Karpas-422 (cell line): ENCODE data around the gene KIT. TPM values are rescaled to one million over a fixed set of nuclear protein-coding genes. Genes with fewer than 3 reads are reported as not detected.

Experiments used
- DNase-seq: peaks from one replicate; pipeline ENCODE4 v3.0.0-alpha.2; 2015
- H2AFZ ChIP-seq: fragments of 200-600 bp; sonication (generic); 2 replicates; pipeline ENCODE4 v1.6.1; 2014; ENCODE audit warnings: antibody characterized with exemption, low read length, mixed read lengths
- H3K27ac ChIP-seq: fragments of 200-600 bp; sonication (generic); 2 replicates; pipeline ENCODE4 v1.5.1; 2014; ENCODE audit warnings: mild to moderate bottlenecking, low read length, moderate library complexity
- H3K27me3 ChIP-seq: fragments of 200-600 bp; sonication (generic); 2 replicates; pipeline ENCODE4 v1.6.1; 2014; ENCODE audit warnings: low read length, mixed read lengths
- H3K36me3 ChIP-seq: fragments of 200-600 bp; sonication (generic); 2 replicates; pipeline ENCODE4 v1.6.1; 2014; ENCODE audit warnings: low read length, mixed read lengths; ENCODE audit not compliant: insufficient read depth
- H3K4me1 ChIP-seq: fragments of 200-600 bp; sonication (generic); 2 replicates; pipeline ENCODE4 v1.6.1; 2014; ENCODE audit warnings: mild to moderate bottlenecking, low read length, mixed read lengths
- H3K4me2 ChIP-seq: fragments of 200-600 bp; sonication (generic); 2 replicates; pipeline ENCODE4 v1.6.1; 2014; ENCODE audit warnings: low read length, low read depth, mild to moderate bottlenecking; ENCODE audit not compliant: poor library complexity, severe bottlenecking
- H3K4me3 ChIP-seq: fragments of 200-600 bp; sonication (generic); 2 replicates; pipeline ENCODE4 v1.5.1; 2014; ENCODE audit warnings: mild to moderate bottlenecking, antibody characterized with exemption, low read length, mixed read lengths
- H3K79me2 ChIP-seq: fragments of 200-600 bp; sonication (generic); 2 replicates; pipeline ENCODE4 v1.6.1; 2014; ENCODE audit warnings: mild to moderate bottlenecking, low read length, mixed read lengths
- H3K9ac ChIP-seq: fragments of 200-600 bp; sonication (generic); 2 replicates; pipeline ENCODE4 v1.6.0; 2014; ENCODE audit warnings: low read length
- H3K9me2 ChIP-seq: fragments of 200-600 bp; sonication (generic), shearing (Covaris generic); replicated peaks from 2 replicates; pipeline ENCODE4 v1.6.0; 2014; ENCODE audit warnings: mild to moderate bottlenecking, low read length, moderate library complexity; ENCODE audit not compliant: insufficient read depth
- H3K9me3 ChIP-seq: fragments of 300-700, 200-600 bp; sonication (generic); 2 replicates; pipeline ENCODE4 v1.6.1; 2014; ENCODE audit warnings: low read length, mixed read lengths
- H4K20me1 ChIP-seq: fragments of 200-600 bp; sonication (generic); 2 replicates; pipeline ENCODE4 v1.6.1; 2014; ENCODE audit warnings: mild to moderate bottlenecking, antibody characterized with exemption, low read length, low read depth; ENCODE audit not compliant: insufficient read depth
- total RNA-seq: library from RNA; depleted of rRNA; stranded (reverse); fragments of >200 nt; shearing (Covaris generic); gene quantifications from 2 replicates; pipeline ENCODE4 v1.2.3, GENCODE V29; 2014; ENCODE audit warnings: low replicate concordance

Gene KIT
- total RNA-seq, 1 experiment from 2014 or later: not detected

DNA sequence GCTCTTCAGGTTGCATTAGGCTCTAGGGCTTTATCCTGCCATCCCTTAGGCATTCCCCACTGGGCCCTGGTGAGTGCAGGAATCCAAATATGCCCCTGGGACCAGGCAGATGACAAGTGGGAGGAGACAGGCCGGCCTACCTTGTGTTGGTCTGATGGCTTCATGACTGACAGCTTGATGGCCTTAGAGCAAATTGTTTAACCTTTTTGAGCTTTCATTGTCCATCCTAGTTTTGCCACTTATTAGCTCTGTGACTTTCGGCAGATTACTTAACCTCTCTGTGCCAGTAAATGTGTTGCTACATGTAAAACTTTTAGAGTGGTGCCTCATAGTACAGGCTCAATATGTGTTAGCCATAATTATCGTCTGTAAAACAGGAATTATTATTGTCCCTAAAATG, 4.4 kb downstream of the KIT start:
- H3K4me1 ChIP-seq: no peaks in the 10 kb centered on the region
- no peaks in the 10 kb centered on the region for H3K9me3 ChIP-seq
- no peak overlapping the region for H3K4me3 ChIP-seq
- no peaks in the 10 kb centered on the region for H3K36me3 ChIP-seq
- H3K9me2 ChIP-seq: no peaks in the 10 kb centered on the region
- no peak overlapping the region for H3K27ac ChIP-seq
- H3K9ac ChIP-seq: no peak overlapping the region
- H3K27me3 ChIP-seq: no peaks in the 10 kb centered on the region
- H3K4me2 ChIP-seq: no peak overlapping the region
- H3K79me2 ChIP-seq: no peaks in the 10 kb centered on the region
- H2AFZ ChIP-seq: no peak overlapping the region
- DNase-seq: no peak
- H4K20me1 ChIP-seq: no peaks in the 10 kb centered on the region

DNA sequence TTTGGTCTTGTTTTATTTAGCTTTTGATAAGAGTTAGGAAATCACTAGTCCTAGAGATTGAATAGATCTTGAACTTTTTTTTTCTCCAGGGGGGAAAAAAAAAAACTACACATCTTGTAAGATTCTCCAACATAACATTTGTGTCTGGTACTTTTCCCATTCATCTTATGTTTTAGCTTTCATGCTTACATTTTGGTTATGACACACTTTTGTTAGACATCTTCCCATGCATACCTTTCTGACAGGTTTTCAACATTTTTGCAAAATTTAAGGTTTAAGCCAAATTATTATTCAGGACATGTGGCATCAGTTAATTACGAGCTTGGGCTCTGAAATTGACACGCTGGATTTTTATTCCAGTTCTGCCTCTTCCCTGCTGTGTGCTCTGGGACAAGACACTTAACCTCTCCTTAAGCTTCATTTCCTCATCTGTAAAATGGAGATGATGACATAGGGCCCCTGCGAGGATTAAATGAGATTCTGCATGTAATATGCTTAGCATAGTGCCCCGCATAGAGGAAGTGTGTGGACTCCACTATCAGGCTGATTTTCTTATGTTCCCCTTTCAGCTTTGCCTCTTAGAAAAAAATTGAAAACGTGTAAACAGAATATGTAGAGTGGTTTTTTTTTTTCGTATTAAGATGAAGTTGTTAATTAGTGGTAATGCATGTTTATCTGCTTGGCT, 5.3 kb downstream of the KIT start:
- Histone ChIP-seq H3K36me3 (no peaks in the 10 kb centered on the region), H2AFZ (no peak overlapping the region), H4K20me1 (no peaks in the 10 kb centered on the region), H3K4me1 (no peaks in the 10 kb centered on the region), H3K79me2 (no peaks in the 10 kb centered on the region), H3K27ac (no peak overlapping the region), H3K9me2 (no peaks in the 10 kb centered on the region), H3K4me2 (no peak overlapping the region), H3K9ac (no peak overlapping the region), H3K4me3 (no peak overlapping the region), H3K9me3 (no peaks in the 10 kb centered on the region), H3K27me3 (no peaks in the 10 kb centered on the region)
- DNase-seq: no peak

DNA sequence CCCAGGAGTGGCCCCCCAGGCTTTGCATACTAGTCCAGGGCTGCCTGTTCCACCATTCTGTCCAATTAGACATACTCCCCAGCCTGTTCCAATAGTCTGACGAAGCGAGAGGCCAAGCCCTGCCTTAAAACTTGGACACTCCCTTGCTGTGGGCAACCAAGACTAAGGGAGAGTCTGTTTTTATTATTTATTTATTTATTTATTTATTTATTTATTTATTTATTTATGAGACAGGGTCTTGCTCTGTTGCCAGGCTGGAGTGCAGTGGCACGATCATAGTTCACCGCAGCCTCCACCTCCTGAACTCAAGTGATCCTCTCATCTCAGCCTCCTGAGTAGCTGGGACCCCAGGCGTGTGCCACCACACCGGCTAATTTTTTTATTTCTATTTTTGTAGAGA, 6.6 kb downstream of the KIT start:
- no peak overlapping the region for H3K4me3 ChIP-seq
- DNase-seq: no peak
- no peaks in the 10 kb centered on the region for H3K79me2 ChIP-seq
- H3K9me2 ChIP-seq: no peaks in the 10 kb centered on the region
- no peaks in the 10 kb centered on the region for H3K9me3 ChIP-seq
- H2AFZ ChIP-seq: no peak overlapping the region
- no peak overlapping the region for H3K4me2 ChIP-seq
- H3K27ac ChIP-seq: no peak overlapping the region
- H3K27me3 ChIP-seq: no peaks in the 10 kb centered on the region
- no peaks in the 10 kb centered on the region for H3K36me3 ChIP-seq
- H4K20me1 ChIP-seq: no peaks in the 10 kb centered on the region
- H3K4me1 ChIP-seq: no peaks in the 10 kb centered on the region
- H3K9ac ChIP-seq: no peak overlapping the region

DNA sequence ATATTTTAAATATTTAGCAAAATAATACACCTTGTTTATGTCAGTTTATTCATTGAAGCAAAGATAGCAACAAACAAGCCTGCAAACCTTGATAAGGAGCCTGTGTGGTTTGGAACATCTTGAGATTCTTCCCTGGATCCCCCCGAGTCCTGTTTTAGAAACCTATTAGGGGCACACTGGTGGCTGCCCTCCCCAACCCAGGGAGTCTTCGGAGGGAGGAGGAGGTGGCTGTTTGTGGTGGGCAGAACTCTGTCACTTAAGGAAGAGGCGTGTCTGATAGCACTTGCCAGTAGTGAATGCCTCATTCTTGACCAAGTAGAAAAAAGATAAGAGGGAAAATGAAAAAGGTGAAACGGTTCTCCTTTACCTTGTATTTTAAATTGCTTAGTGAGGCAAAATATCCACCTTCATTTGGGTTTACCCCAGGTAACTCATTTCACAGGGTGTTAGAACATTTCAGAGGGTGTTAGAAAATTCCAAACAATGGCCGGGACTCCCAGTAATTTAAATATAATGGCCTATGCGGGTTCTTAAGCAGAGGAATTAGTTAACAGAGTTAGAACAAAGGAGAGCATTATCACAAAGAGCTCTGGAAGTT, 10.4 kb downstream of the KIT start:
- Histone ChIP-seq H3K9me3 (no peaks in the 10 kb centered on the region), H3K4me2 (no peak overlapping the region), H4K20me1 (no peaks in the 10 kb centered on the region), H3K4me1 (no peaks in the 10 kb centered on the region), H3K36me3 (no peaks in the 10 kb centered on the region), H2AFZ (no peak overlapping the region), H3K27me3 (no peaks in the 10 kb centered on the region), H3K9me2 (no peaks in the 10 kb centered on the region), H3K9ac (no peak overlapping the region), H3K27ac (no peak overlapping the region), H3K79me2 (no peaks in the 10 kb centered on the region), H3K4me3 (no peak overlapping the region)
- no peak for DNase-seq

GRCh38 chr4:54669831-54670230, 12.1 kb downstream of the KIT start:
- DNase-seq: no peak
- Histone ChIP-seq H3K4me2 (no peak overlapping the region), H2AFZ (no peak overlapping the region), H3K9me3 (no peaks in the 10 kb centered on the region), H3K4me3 (no peak overlapping the region), H3K27ac (no peak overlapping the region), H3K4me1 (no peaks in the 10 kb centered on the region), H3K36me3 (no peaks in the 10 kb centered on the region), H3K27me3 (no peaks in the 10 kb centered on the region), H4K20me1 (no peaks in the 10 kb centered on the region), H3K9me2 (no peaks in the 10 kb centered on the region), H3K9ac (no peak overlapping the region), H3K79me2 (no peaks in the 10 kb centered on the region)

- H3K9me2 ChIP-seq: no peaks in the 10 kb centered on the region
- H4K20me1 ChIP-seq: no peaks in the 10 kb centered on the region
- H3K4me3 ChIP-seq: no peak overlapping the region
- no peak overlapping the region for H3K4me2 ChIP-seq
- H3K9me3 ChIP-seq: no peaks in the 10 kb centered on the region
- no peaks in the 10 kb centered on the region for H3K79me2 ChIP-seq
- H3K4me1 ChIP-seq: no peaks in the 10 kb centered on the region
- no peaks in the 10 kb centered on the region for H3K27me3 ChIP-seq
- H3K9ac ChIP-seq: no peak overlapping the region
- H2AFZ ChIP-seq: no peak overlapping the region
- H3K36me3 ChIP-seq: no peaks in the 10 kb centered on the region
- no peak overlapping the region for H3K27ac ChIP-seq
- DNase-seq: no peak
These were observed 18.1 kb downstream of the KIT start for GRCh38 chr4:54675721-54676461.

DNA sequence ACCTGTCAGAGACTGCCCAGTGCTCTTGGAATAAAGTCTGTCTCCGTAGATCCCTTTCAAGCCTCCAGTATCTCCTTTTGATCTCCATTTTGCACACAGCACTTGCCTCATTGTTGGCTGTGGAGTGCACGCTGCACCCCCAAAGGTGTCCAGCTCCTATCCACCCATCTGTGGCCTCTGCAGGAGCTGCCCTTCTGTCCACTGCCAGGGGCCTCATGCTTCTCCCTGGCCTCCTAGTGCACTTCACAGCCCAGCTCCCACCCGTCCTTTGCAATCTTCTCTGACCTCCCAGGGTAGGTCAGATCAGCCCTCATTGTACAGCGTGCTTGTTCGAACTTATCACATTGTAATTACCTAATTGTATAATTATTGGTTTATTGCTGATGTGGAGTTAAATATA, 18.9 kb downstream of the KIT start:
- H2AFZ ChIP-seq: no peak overlapping the region
- H3K79me2 ChIP-seq: no peaks in the 10 kb centered on the region
- H3K27ac ChIP-seq: no peak overlapping the region
- H4K20me1 ChIP-seq: no peaks in the 10 kb centered on the region
- H3K27me3 ChIP-seq: no peaks in the 10 kb centered on the region
- no peak overlapping the region for H3K4me3 ChIP-seq
- H3K9me2 ChIP-seq: no peaks in the 10 kb centered on the region
- H3K36me3 ChIP-seq: no peaks in the 10 kb centered on the region
- no peak overlapping the region for H3K9ac ChIP-seq
- H3K9me3 ChIP-seq: no peaks in the 10 kb centered on the region
- no peaks in the 10 kb centered on the region for H3K4me1 ChIP-seq
- no peak for DNase-seq
- H3K4me2 ChIP-seq: no peak overlapping the region

DNA sequence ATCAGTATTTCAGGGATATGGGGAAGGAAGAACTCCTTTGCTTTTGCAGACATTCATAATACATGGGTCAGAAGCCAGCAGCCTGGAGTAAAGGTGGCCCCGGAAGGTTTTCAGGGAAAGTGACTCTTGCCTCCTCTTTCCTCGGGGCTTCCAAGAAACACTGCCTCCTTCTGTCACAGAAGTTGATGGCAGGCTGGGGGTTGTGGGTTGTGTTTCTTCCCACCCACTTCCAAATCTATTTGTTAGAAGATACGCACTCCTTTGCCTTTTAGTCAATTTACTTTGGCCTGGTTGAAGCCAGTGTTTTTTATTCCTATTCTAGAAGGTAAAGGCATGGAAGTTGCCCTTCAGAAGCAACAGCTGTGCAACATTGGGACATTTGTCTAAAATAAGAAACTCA, 19.7 kb downstream of the KIT start:
- no peaks in the 10 kb centered on the region for H4K20me1 ChIP-seq
- no peak for DNase-seq
- H3K79me2 ChIP-seq: no peaks in the 10 kb centered on the region
- H3K4me3 ChIP-seq: no peak overlapping the region
- H3K9me2 ChIP-seq: no peaks in the 10 kb centered on the region
- H3K9ac ChIP-seq: no peak overlapping the region
- H3K27me3 ChIP-seq: no peaks in the 10 kb centered on the region
- H3K4me2 ChIP-seq: no peak overlapping the region
- H3K27ac ChIP-seq: no peak overlapping the region
- H3K4me1 ChIP-seq: no peaks in the 10 kb centered on the region
- no peaks in the 10 kb centered on the region for H3K36me3 ChIP-seq
- no peaks in the 10 kb centered on the region for H3K9me3 ChIP-seq
- no peak overlapping the region for H2AFZ ChIP-seq
